ENCODE results near the gene ITFG1.

Gene ITFG1

GRCh38 chr16:47311738-47312505 lies 148.9 kb downstream of the ITFG1 start:
- no peak for DNase-seq (ENCODE audit: low spot score)
- H3K27ac Mint-ChIP-seq = no peak overlapping the region
- peaks cover 7% of the 10 kb centered on the region for H3K36me3 Mint-ChIP-seq (ENCODE audit: low read depth)
- no peaks in the 10 kb centered on the region for H3K4me1 Mint-ChIP-seq (ENCODE audit: low read depth)
- H3K4me3 Mint-ChIP-seq = no peak overlapping the region
- no peaks in the 10 kb centered on the region for H3K9me3 Mint-ChIP-seq
- no peaks in the 10 kb centered on the region for H3K27me3 Mint-ChIP-seq (ENCODE audit: low read depth)

GRCh38 chr16:47310792-47311211 lies 150.1 kb downstream of the ITFG1 start:
- DNase-seq (ENCODE audit: low spot score) = no peak
- H3K36me3 Mint-ChIP-seq (ENCODE audit: low read depth) = peaks cover 7% of the 10 kb centered on the region
- no peak overlapping the region for H3K4me3 Mint-ChIP-seq

GRCh38 chr16:47309581-47310312 lies 151.1 kb downstream of the ITFG1 start:
- H3K27ac Mint-ChIP-seq = no peak overlapping the region
- no peak for DNase-seq (ENCODE audit: low spot score)
- H3K9me3 Mint-ChIP-seq = no peaks in the 10 kb centered on the region
- no peaks in the 10 kb centered on the region for H3K4me1 Mint-ChIP-seq (ENCODE audit: low read depth)
- peaks cover 7% of the 10 kb centered on the region for H3K36me3 Mint-ChIP-seq (ENCODE audit: low read depth)
- no peak overlapping the region for H3K4me3 Mint-ChIP-seq
- no peaks in the 10 kb centered on the region for H3K27me3 Mint-ChIP-seq (ENCODE audit: low read depth)

More at GRCh38 chr16:47310792-47311211, 150.1 kb downstream of the ITFG1 start:
- Mint-ChIP-seq H3K27ac (no peak overlapping the region), H3K4me1 (ENCODE audit: low read depth) (no peaks in the 10 kb centered on the region), H3K27me3 (ENCODE audit: low read depth) (no peaks in the 10 kb centered on the region), H3K9me3 (no peaks in the 10 kb centered on the region)

GRCh38 chr16:47308601-47309000 lies 152.3 kb downstream of the ITFG1 start:
- Mint-ChIP-seq H3K27me3 (ENCODE audit: low read depth) (no peaks in the 10 kb centered on the region), H3K36me3 (ENCODE audit: low read depth) (peaks cover 7% of the 10 kb centered on the region), H3K4me1 (ENCODE audit: low read depth) (no peaks in the 10 kb centered on the region), H3K4me3 (no peak overlapping the region), H3K9me3 (no peaks in the 10 kb centered on the region), H3K27ac (no peak overlapping the region)
- no peak for DNase-seq (ENCODE audit: low spot score)

- no peaks in the 10 kb centered on the region for H3K27me3 Mint-ChIP-seq (ENCODE audit: low read depth)
- no peak overlapping the region for H3K27ac Mint-ChIP-seq
- H3K4me1 Mint-ChIP-seq (ENCODE audit: low read depth) = no peaks in the 10 kb centered on the region
- no peak for DNase-seq (ENCODE audit: low spot score)
- peaks cover 2% of the 10 kb centered on the region for H3K36me3 Mint-ChIP-seq (ENCODE audit: low read depth)
- H3K4me3 Mint-ChIP-seq = no peak overlapping the region
- H3K9me3 Mint-ChIP-seq = no peaks in the 10 kb centered on the region
Measured at GRCh38 chr16:47304563-47304962, 156.3 kb downstream of the ITFG1 start.

GRCh38 chr16:47299587-47299986 lies 161.3 kb downstream of the ITFG1 start:
- Mint-ChIP-seq H3K9me3 (peaks cover 17% of the 10 kb centered on the region), H3K27ac (no peak overlapping the region), H3K4me3 (no peak overlapping the region), H3K4me1 (ENCODE audit: low read depth) (no peaks in the 10 kb centered on the region), H3K36me3 (ENCODE audit: low read depth) (peaks cover 9% of the 10 kb centered on the region), H3K27me3 (ENCODE audit: low read depth) (no peaks in the 10 kb centered on the region)
- no peak for DNase-seq (ENCODE audit: low spot score)

- H3K4me3 Mint-ChIP-seq = no peak overlapping the region
- no peaks in the 10 kb centered on the region for H3K27me3 Mint-ChIP-seq (ENCODE audit: low read depth)
- H3K4me1 Mint-ChIP-seq (ENCODE audit: low read depth) = no peaks in the 10 kb centered on the region
- H3K9me3 Mint-ChIP-seq = no peaks in the 10 kb centered on the region
- DNase-seq (ENCODE audit: low spot score) = no peak
- no peak overlapping the region for H3K27ac Mint-ChIP-seq
- H3K36me3 Mint-ChIP-seq (ENCODE audit: low read depth) = peaks cover 2% of the 10 kb centered on the region
Measured at GRCh38 chr16:47284999-47285398, 175.9 kb downstream of the ITFG1 start.

- Mint-ChIP-seq H3K27me3 (ENCODE audit: low read depth) (no peaks in the 10 kb centered on the region), H3K4me1 (ENCODE audit: low read depth) (no peaks in the 10 kb centered on the region), H3K9me3 (no peaks in the 10 kb centered on the region), H3K27ac (no peak overlapping the region), H3K36me3 (ENCODE audit: low read depth) (no peaks in the 10 kb centered on the region), H3K4me3 (no peak overlapping the region)
- no peak for DNase-seq (ENCODE audit: low spot score)
Measured at GRCh38 chr16:47278306-47278970, 182.4 kb downstream of the ITFG1 start.

- Mint-ChIP-seq H3K36me3 (ENCODE audit: low read depth) (peaks cover 4% of the 10 kb centered on the region), H3K4me1 (ENCODE audit: low read depth) (no peaks in the 10 kb centered on the region), H3K4me3 (no peak overlapping the region), H3K9me3 (no peaks in the 10 kb centered on the region), H3K27me3 (ENCODE audit: low read depth) (no peaks in the 10 kb centered on the region), H3K27ac (no peak overlapping the region)
- DNase-seq (ENCODE audit: low spot score) = no peak
Measured at GRCh38 chr16:47276522-47276921, 184.3 kb downstream of the ITFG1 start.

- no peaks in the 10 kb centered on the region for H3K27me3 Mint-ChIP-seq (ENCODE audit: low read depth)
- no peaks in the 10 kb centered on the region for H3K4me1 Mint-ChIP-seq (ENCODE audit: low read depth)
- H3K27ac Mint-ChIP-seq = no peak overlapping the region
- no peak for DNase-seq (ENCODE audit: low spot score)
- no peaks in the 10 kb centered on the region for H3K9me3 Mint-ChIP-seq
- H3K36me3 Mint-ChIP-seq (ENCODE audit: low read depth) = peaks cover 5% of the 10 kb centered on the region
- H3K4me3 Mint-ChIP-seq = no peak overlapping the region
Measured at GRCh38 chr16:47262938-47263337, 197.9 kb downstream of the ITFG1 start.

GRCh38 chr16:47260503-47260902 lies 200.4 kb downstream of the ITFG1 start:
- Mint-ChIP-seq H3K27ac (no peak overlapping the region), H3K4me1 (ENCODE audit: low read depth) (no peaks in the 10 kb centered on the region), H3K4me3 (no peak overlapping the region), H3K27me3 (ENCODE audit: low read depth) (no peaks in the 10 kb centered on the region), H3K9me3 (no peaks in the 10 kb centered on the region), H3K36me3 (ENCODE audit: low read depth) (peaks cover 8% of the 10 kb centered on the region)
- DNase-seq (ENCODE audit: low spot score) = no peak

GRCh38 chr16:47258874-47259461 lies 201.9 kb downstream of the ITFG1 start:
- Mint-ChIP-seq H3K4me3 (no peak overlapping the region), H3K27me3 (ENCODE audit: low read depth) (no peaks in the 10 kb centered on the region), H3K36me3 (ENCODE audit: low read depth) (peaks cover 8% of the 10 kb centered on the region), H3K4me1 (ENCODE audit: low read depth) (no peaks in the 10 kb centered on the region), H3K27ac (no peak overlapping the region), H3K9me3 (no peaks in the 10 kb centered on the region)
- DNase-seq (ENCODE audit: low spot score) = no peak

GRCh38 chr16:47254756-47255155 lies 206.1 kb downstream of the ITFG1 start:
- Mint-ChIP-seq H3K9me3 (no peaks in the 10 kb centered on the region), H3K27me3 (ENCODE audit: low read depth) (no peaks in the 10 kb centered on the region), H3K4me1 (ENCODE audit: low read depth) (no peaks in the 10 kb centered on the region), H3K27ac (no peak overlapping the region), H3K4me3 (no peak overlapping the region), H3K36me3 (ENCODE audit: low read depth) (peaks cover 8% of the 10 kb centered on the region)
- no peak for DNase-seq (ENCODE audit: low spot score)

GRCh38 chr16:47250983-47251382 lies 209.9 kb downstream of the ITFG1 start:
- Mint-ChIP-seq H3K36me3 (ENCODE audit: low read depth) (no peaks in the 10 kb centered on the region), H3K27ac (no peak overlapping the region), H3K9me3 (no peaks in the 10 kb centered on the region)

More at GRCh38 chr16:47250983-47251382, 209.9 kb downstream of the ITFG1 start:
- H3K27me3 Mint-ChIP-seq (ENCODE audit: low read depth) = no peaks in the 10 kb centered on the region
- no peak overlapping the region for H3K4me3 Mint-ChIP-seq
- DNase-seq (ENCODE audit: low spot score) = no peak
- no peaks in the 10 kb centered on the region for H3K4me1 Mint-ChIP-seq (ENCODE audit: low read depth)
